Thyroid gland (tissue), 4 donors: ENCODE data around the gene SMIM35.

Experiments
- CTCF ChIP-seq, 6 experiments: fragments of 200-600 bp in 3 of 6; fragments of 450-650 bp in 3 of 6; sonication (generic) in 3 of 6; IDR thresholded peaks; one replicate each; pipeline ENCODE4 v1.5.1; 2016 to 2019; ENCODE audit warnings: antibody characterized with exemption in 6 of 6, mild to moderate bottlenecking in 2 of 6, inconsistent platforms in 1 of 6, moderate library complexity in 1 of 6
- POLR2A ChIP-seq, 2 donors: fragments of 450-650 bp; IDR thresholded peaks; one replicate each; pipeline ENCODE4 v1.6.1; 2017; ENCODE audit warnings: antibody characterized with exemption in 2 of 2, mild to moderate bottlenecking in 2 of 2, moderate library complexity in 1 of 2

- TF ChIP-seq POLR2A (IDR thresholded peaks at IDR 0.05) (no peak), CTCF (IDR thresholded peaks at IDR 0.05) (no peak)
Observed at GRCh38 chr11:118060081-118060661, 26.6 kb downstream of the SMIM35 start.
